NCI-H446 treated with DMSO at 0.1 percent for 48 hours (cell line): ENCODE measurements around the gene GSTO2.
"Not testable (repeated sequence)": the region's sequence is repeated elsewhere in the genome, so short reads cannot be mapped to it uniquely, and the experiment has no call there.

Source experiments
- DNase-seq: peaks from one replicate; lab custom pipeline; 2025; lab: John Stamatoyannopoulos, UW

GSTO2 gene

GRCh38 chr10:104268713-104269645, at the start of gene GSTO2:
GSTO2 (plus strand) TSS chr10:104269184; CDS start chr10:104274916, 5,732 bp downstream.
- peak; percentile 94 for DNase-seq

- no peak for DNase-seq
Observed at GRCh38 chr10:104220522-104220921, 48.5 kb upstream of the GSTO2 start.

- DNase-seq, result no peak
Observed at GRCh38 chr10:104223304-104223703, 45.7 kb upstream of the GSTO2 start.

GRCh38 chr10:104230490-104230889, 38.5 kb upstream of the GSTO2 start:
- no peak for DNase-seq

GRCh38 chr10:104231784-104232612, 37.0 kb upstream of the GSTO2 start, which contains the start of gene CFAP43:
CFAP43 (minus strand) TSS chr10:104232364; CDS start chr10:104232246, 118 bp downstream.
- peak; percentile 58 for DNase-seq

GRCh38 chr10:104232613-104233102, 36.3 kb upstream of the GSTO2 start:
- DNase-seq, result no peak

- DNase-seq, result no peak
Observed at GRCh38 chr10:104233817-104234216, 35.2 kb upstream of the GSTO2 start.

GRCh38 chr10:104234934-104235333, 34.0 kb upstream of the GSTO2 start:
- DNase-seq, result no peak

GRCh38 chr10:104235801-104236200, 33.2 kb upstream of the GSTO2 start:
- DNase-seq, result no peak

GRCh38 chr10:104240078-104240477, 28.9 kb upstream of the GSTO2 start:
- DNase-seq, result no peak

GRCh38 chr10:104242545-104242944, 26.4 kb upstream of the GSTO2 start:
- DNase-seq, result no peak

- DNase-seq, result not testable (repeated sequence)
Observed at GRCh38 chr10:104243009-104243408, 26.0 kb upstream of the GSTO2 start.

GRCh38 chr10:104243512-104243911, 25.5 kb upstream of the GSTO2 start:
- no peak for DNase-seq

- DNase-seq, result no peak
Observed at GRCh38 chr10:104245066-104245632, 23.8 kb upstream of the GSTO2 start.

- DNase-seq, result no peak
Observed at GRCh38 chr10:104246976-104247375, 22.0 kb upstream of the GSTO2 start.

GRCh38 chr10:104247513-104248146, 21.4 kb upstream of the GSTO2 start:
- DNase-seq, result no peak

GRCh38 chr10:104248931-104249330, 20.1 kb upstream of the GSTO2 start:
- not testable (repeated sequence) for DNase-seq

- DNase-seq, result no peak
Observed at GRCh38 chr10:104250371-104250770, 18.6 kb upstream of the GSTO2 start.

GRCh38 chr10:104251443-104251842, 17.5 kb upstream of the GSTO2 start:
- no peak for DNase-seq

- DNase-seq, result no peak
Observed at GRCh38 chr10:104252368-104252767, 16.6 kb upstream of the GSTO2 start.

GRCh38 chr10:104253106-104253505, 15.9 kb upstream of the GSTO2 start:
- DNase-seq, result no peak
